Measurements from ENCODE around the gene TAF10.
A peak's percentile ranks its signal among the peaks of the same experiment; 100 is the strongest.

Gene TAF10

GRCh38 chr11:6640036-6640984 is 28.3 kb upstream of the TAF10 start:
- H3K4me3 ChIP-seq (replicated peaks; ENCODE audit: insufficient read depth, low read length), result no peak overlapping the region
- DNase-seq (ENCODE audit: low read depth in 1 of 2, low spot score in 1 of 2), result no peak
- TF ChIP-seq GABPA (IDR thresholded peaks at IDR 0.05; ENCODE audit: low read depth) (no peak), POLR2AphosphoS5 (IDR thresholded peaks at IDR 0.05; ENCODE audit: low read depth) (no peak), SPI1 (IDR thresholded peaks at IDR 0.05; ENCODE audit: borderline replicate concordance, low read depth) (no peak), REST (IDR thresholded peaks at IDR 0.05; ENCODE audit: insufficient replicate concordance, low read depth) (no peak), CTCF (IDR thresholded peaks at IDR 0.05; ENCODE audit: insufficient read depth, low read length) (no peak)
- no peaks in the 10 kb centered on the region for H3K27me3 ChIP-seq (ENCODE audit: insufficient read depth, poor library complexity, severe bottlenecking)
- no peak overlapping the region for H3K27ac ChIP-seq (replicated peaks)

GRCh38 chr11:6638429-6638828 is 26.4 kb upstream of the TAF10 start:
- no peak for TF ChIP-seq POLR2AphosphoS5 (IDR thresholded peaks at IDR 0.05; ENCODE audit: low read depth)

GRCh38 chr11:6637871-6638270 is 25.9 kb upstream of the TAF10 start:
- no peaks in the 10 kb centered on the region for H3K27me3 ChIP-seq (ENCODE audit: insufficient read depth, poor library complexity, severe bottlenecking)
- DNase-seq (ENCODE audit: low read depth in 1 of 2, low spot score in 1 of 2), result no peak
- TF ChIP-seq REST (IDR thresholded peaks at IDR 0.05; ENCODE audit: insufficient replicate concordance, low read depth) (no peak), POLR2AphosphoS5 (IDR thresholded peaks at IDR 0.05; ENCODE audit: low read depth) (no peak), CTCF (IDR thresholded peaks at IDR 0.05; ENCODE audit: insufficient read depth, low read length) (no peak), GABPA (IDR thresholded peaks at IDR 0.05; ENCODE audit: low read depth) (no peak), SPI1 (IDR thresholded peaks at IDR 0.05; ENCODE audit: borderline replicate concordance, low read depth) (no peak)
- no peak overlapping the region for H3K27ac ChIP-seq (replicated peaks)
- no peak overlapping the region for H3K4me3 ChIP-seq (replicated peaks; ENCODE audit: insufficient read depth, low read length)

More at GRCh38 chr11:6638429-6638828, 26.4 kb upstream of the TAF10 start:
- Histone ChIP-seq H3K27me3 (ENCODE audit: insufficient read depth, poor library complexity, severe bottlenecking) (no peaks in the 10 kb centered on the region), H3K27ac (replicated peaks) (no peak overlapping the region), H3K4me3 (replicated peaks; ENCODE audit: insufficient read depth, low read length) (no peak overlapping the region)
- DNase-seq (ENCODE audit: low read depth in 1 of 2, low spot score in 1 of 2), result no peak

- Histone ChIP-seq H3K27me3 (ENCODE audit: insufficient read depth, poor library complexity, severe bottlenecking) (no peaks in the 10 kb centered on the region), H3K4me3 (replicated peaks; ENCODE audit: insufficient read depth, low read length) (no peak overlapping the region), H3K27ac (replicated peaks) (peak overlapping the region; percentile 93)
- TF ChIP-seq GABPA (IDR thresholded peaks at IDR 0.05; ENCODE audit: low read depth) (no peak), CTCF (IDR thresholded peaks at IDR 0.05; ENCODE audit: insufficient read depth, low read length) (no peak), SPI1 (IDR thresholded peaks at IDR 0.05; ENCODE audit: borderline replicate concordance, low read depth) (no peak), REST (IDR thresholded peaks at IDR 0.05; ENCODE audit: insufficient replicate concordance, low read depth) (no peak), POLR2AphosphoS5 (IDR thresholded peaks at IDR 0.05; ENCODE audit: low read depth) (no peak)
- DNase-seq (ENCODE audit: low read depth in 1 of 2, low spot score in 1 of 2), result no peak
These were observed 24.5 kb upstream of the TAF10 start for GRCh38 chr11:6636480-6636879.
